ENCODE results near the gene RAB41. TPM values are rescaled to one million over a fixed set of nuclear protein-coding genes. Genes with fewer than 3 reads are reported as not detected.
"Not testable (repeated sequence)": the region's sequence is repeated elsewhere in the genome, so short reads cannot be mapped to it uniquely, and the experiment has no call there.

Gene RAB41
- polyA plus RNA-seq, 1 of the 3 experiments (the other 2 are of a cell fraction), result not detected

DNA sequence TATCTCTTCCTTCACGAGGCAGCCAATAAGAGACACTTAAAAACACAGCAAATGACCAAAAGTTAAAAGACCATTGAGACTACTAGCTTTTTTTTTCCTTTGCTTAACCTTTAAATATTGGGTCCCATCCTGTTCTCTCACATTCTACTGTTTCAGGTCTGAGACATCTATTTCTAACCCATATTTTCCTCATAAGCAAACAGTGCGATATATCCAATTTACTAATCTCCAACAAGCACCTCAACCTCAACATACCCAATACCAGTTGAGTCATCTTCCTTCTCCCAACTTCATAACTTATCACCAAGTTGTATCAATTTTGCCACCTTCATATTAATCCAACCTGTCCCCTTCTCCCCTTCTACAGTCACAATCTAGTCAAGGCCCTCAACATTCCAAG is 40.5 kb upstream of the RAB41 start:
- H3K36me3 ChIP-seq (replicated peaks in 1 of 2; ENCODE audit: control insufficient read depth in 1 of 2, insufficient read depth in 2 of 2, low read length in 1 of 2), result no peaks in the 10 kb centered on the region
- ChIA-PET POLR2A (no interaction called here), CTCF (no interaction called here)
- H3K9me3 ChIP-seq, result no peaks in the 10 kb centered on the region
- no peaks in the 10 kb centered on the region for H4K20me1 ChIP-seq (ENCODE audit: insufficient read depth)
- H3K4me3 ChIP-seq (ENCODE audit: low read depth in 2 of 2, low read length in 1 of 2), result no peak overlapping the region
- no peaks in the 10 kb centered on the region for H3K4me1 ChIP-seq (ENCODE audit: control insufficient read depth in 1 of 2, insufficient read depth in 2 of 2, low read depth in 1 of 2, low read length in 1 of 2)
- no peaks in the 10 kb centered on the region for H3F3A ChIP-seq (replicated peaks; ENCODE audit: insufficient read depth)
- no peak overlapping the region for H2AFZ ChIP-seq (ENCODE audit: low read depth)
- no peak overlapping the region for H3K4me2 ChIP-seq
- no peak for DNase-seq
- H3K27ac ChIP-seq (ENCODE audit: low read depth in 2 of 2, low read length in 1 of 2), result no peak overlapping the region
- TF ChIP-seq, protein P1, sequence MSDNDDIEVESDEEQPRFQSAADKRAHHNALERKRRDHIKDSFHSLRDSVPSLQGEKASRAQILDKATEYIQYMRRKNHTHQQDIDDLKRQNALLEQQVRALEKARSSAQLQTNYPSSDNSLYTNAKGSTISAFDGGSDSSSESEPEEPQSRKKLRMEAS (IDR thresholded peaks at IDR 0.05; ENCODE audit: low read depth), result no peak
- TF ChIP-seq NFIC (IDR thresholded peaks at IDR 0.05; ENCODE audit: borderline replicate concordance) (no peak), SMC3 (IDR thresholded peaks at IDR 0.05; ENCODE audit: low read depth, low read length) (no peak)
- TF ChIP-seq, protein P2, sequence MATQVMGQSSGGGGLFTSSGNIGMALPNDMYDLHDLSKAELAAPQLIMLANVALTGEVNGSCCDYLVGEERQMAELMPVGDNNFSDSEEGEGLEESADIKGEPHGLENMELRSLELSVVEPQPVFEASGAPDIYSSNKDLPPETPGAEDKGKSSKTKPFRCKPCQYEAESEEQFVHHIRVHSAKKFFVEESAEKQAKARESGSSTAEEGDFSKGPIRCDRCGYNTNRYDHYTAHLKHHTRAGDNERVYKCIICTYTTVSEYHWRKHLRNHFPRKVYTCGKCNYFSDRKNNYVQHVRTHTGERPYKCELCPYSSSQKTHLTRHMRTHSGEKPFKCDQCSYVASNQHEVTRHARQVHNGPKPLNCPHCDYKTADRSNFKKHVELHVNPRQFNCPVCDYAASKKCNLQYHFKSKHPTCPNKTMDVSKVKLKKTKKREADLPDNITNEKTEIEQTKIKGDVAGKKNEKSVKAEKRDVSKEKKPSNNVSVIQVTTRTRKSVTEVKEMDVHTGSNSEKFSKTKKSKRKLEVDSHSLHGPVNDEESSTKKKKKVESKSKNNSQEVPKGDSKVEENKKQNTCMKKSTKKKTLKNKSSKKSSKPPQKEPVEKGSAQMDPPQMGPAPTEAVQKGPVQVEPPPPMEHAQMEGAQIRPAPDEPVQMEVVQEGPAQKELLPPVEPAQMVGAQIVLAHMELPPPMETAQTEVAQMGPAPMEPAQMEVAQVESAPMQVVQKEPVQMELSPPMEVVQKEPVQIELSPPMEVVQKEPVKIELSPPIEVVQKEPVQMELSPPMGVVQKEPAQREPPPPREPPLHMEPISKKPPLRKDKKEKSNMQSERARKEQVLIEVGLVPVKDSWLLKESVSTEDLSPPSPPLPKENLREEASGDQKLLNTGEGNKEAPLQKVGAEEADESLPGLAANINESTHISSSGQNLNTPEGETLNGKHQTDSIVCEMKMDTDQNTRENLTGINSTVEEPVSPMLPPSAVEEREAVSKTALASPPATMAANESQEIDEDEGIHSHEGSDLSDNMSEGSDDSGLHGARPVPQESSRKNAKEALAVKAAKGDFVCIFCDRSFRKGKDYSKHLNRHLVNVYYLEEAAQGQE (IDR thresholded peaks at IDR 0.05; ENCODE audit: low read depth, low read length), result no peak
- H3K9me2 ChIP-seq, result no peaks in the 10 kb centered on the region
- WGBS (ENCODE audit: low lambda C conversion rate), result 14% methylated on average over 2 of the region's 2 CpGs
- H3K27me3 ChIP-seq (ENCODE audit: insufficient read depth), result peaks cover 10% of the 10 kb centered on the region; the same call in 1 of the 2 replicates
- no peak overlapping the region for H3K9ac ChIP-seq
- H3K79me2 ChIP-seq (ENCODE audit: insufficient read depth), result no peaks in the 10 kb centered on the region

DNA sequence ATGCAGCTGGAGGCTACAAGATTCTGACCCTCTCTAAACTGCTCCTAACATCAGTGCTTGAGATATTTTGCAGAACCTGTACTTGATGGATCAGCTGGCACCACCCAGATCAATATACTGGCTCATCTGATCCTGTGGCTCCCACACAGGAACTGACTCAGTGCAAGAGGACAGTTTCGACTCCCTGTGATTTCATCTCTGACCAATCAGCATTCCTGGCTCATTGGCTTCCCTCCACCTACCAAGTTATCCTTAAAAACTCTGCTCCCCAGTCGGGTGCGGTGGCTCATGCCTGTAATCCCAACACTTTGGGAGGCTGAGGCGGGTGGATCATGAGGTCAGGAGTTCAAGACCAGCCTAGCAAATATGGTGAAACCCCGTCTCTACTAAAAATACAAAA is 38.4 kb upstream of the RAB41 start:
- H3K79me2 ChIP-seq (ENCODE audit: insufficient read depth); H2AFZ ChIP-seq (ENCODE audit: low read depth); H3K27me3 ChIP-seq (ENCODE audit: insufficient read depth); DNase-seq; H3K9me2 ChIP-seq; H3K4me3 ChIP-seq (ENCODE audit: low read depth in 2 of 2, low read length in 1 of 2); H3K36me3 ChIP-seq (replicated peaks in 1 of 2; ENCODE audit: control insufficient read depth in 1 of 2, insufficient read depth in 2 of 2, low read length in 1 of 2); H3K4me2 ChIP-seq; POLR2A ChIA-PET; H3K9me3 ChIP-seq; H3K27ac ChIP-seq (ENCODE audit: low read depth in 2 of 2, low read length in 1 of 2); H3K9ac ChIP-seq; H4K20me1 ChIP-seq (ENCODE audit: insufficient read depth); H3K4me1 ChIP-seq (ENCODE audit: control insufficient read depth in 1 of 2, insufficient read depth in 2 of 2, low read depth in 1 of 2, low read length in 1 of 2); H3F3A ChIP-seq (replicated peaks; ENCODE audit: insufficient read depth); CTCF ChIA-PET: not testable (repeated sequence)
- 0% methylated on average over 5 of the region's 5 CpGs for WGBS (ENCODE audit: low lambda C conversion rate)

DNA sequence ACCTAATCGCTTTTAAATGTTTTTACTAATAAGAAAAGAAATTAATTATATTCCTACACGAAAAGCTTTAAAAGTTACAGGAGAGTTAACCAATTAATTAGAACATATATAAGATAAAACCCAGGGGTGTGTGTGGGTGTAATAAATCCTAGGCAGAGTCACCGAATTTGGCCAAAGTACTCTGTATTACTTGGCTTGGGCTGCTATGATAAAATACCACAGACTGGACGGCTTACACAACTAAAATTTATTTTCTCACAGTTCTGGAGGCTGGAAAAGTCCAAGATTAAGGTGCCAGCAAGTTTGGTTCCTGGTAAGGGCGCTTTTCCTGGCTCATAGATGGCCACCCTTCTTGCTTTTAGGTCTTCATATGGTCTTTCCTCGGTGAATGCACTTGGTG is 37.1 kb upstream of the RAB41 start:
- no peak overlapping the region for H3K9ac ChIP-seq
- no peaks in the 10 kb centered on the region for H3K4me1 ChIP-seq (ENCODE audit: control insufficient read depth in 1 of 2, insufficient read depth in 2 of 2, low read depth in 1 of 2, low read length in 1 of 2)
- ChIA-PET POLR2A (no interaction called here), CTCF (no interaction called here)
- no peak for DNase-seq
- no peaks in the 10 kb centered on the region for H3K9me2 ChIP-seq
- H3K27ac ChIP-seq (ENCODE audit: low read depth in 2 of 2, low read length in 1 of 2), result no peak overlapping the region
- no peak overlapping the region for H2AFZ ChIP-seq (ENCODE audit: low read depth)
- H4K20me1 ChIP-seq (ENCODE audit: insufficient read depth), result no peaks in the 10 kb centered on the region
- 19% methylated on average over 6 of the region's 6 CpGs for WGBS (ENCODE audit: low lambda C conversion rate)
- H3K36me3 ChIP-seq (replicated peaks in 1 of 2; ENCODE audit: control insufficient read depth in 1 of 2, insufficient read depth in 2 of 2, low read length in 1 of 2), result no peaks in the 10 kb centered on the region
- H3F3A ChIP-seq (replicated peaks; ENCODE audit: insufficient read depth), result no peaks in the 10 kb centered on the region
- H3K4me3 ChIP-seq (ENCODE audit: low read depth in 2 of 2, low read length in 1 of 2), result no peak overlapping the region
- no peak overlapping the region for H3K4me2 ChIP-seq
- no peaks in the 10 kb centered on the region for H3K79me2 ChIP-seq (ENCODE audit: insufficient read depth)
- no peaks in the 10 kb centered on the region for H3K9me3 ChIP-seq
- H3K27me3 ChIP-seq (ENCODE audit: insufficient read depth), result peaks cover 7% of the 10 kb centered on the region; the same call in 1 of the 2 replicates
- TF ChIP-seq, protein P3, sequence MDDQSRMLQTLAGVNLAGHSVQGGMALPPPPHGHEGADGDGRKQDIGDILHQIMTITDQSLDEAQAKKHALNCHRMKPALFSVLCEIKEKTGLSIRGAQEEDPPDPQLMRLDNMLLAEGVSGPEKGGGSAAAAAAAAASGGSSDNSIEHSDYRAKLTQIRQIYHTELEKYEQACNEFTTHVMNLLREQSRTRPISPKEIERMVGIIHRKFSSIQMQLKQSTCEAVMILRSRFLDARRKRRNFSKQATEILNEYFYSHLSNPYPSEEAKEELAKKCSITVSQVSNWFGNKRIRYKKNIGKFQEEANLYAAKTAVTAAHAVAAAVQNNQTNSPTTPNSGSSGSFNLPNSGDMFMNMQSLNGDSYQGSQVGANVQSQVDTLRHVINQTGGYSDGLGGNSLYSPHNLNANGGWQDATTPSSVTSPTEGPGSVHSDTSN (IDR thresholded peaks at IDR 0.05), result no peak
- TF ChIP-seq, protein P4, sequence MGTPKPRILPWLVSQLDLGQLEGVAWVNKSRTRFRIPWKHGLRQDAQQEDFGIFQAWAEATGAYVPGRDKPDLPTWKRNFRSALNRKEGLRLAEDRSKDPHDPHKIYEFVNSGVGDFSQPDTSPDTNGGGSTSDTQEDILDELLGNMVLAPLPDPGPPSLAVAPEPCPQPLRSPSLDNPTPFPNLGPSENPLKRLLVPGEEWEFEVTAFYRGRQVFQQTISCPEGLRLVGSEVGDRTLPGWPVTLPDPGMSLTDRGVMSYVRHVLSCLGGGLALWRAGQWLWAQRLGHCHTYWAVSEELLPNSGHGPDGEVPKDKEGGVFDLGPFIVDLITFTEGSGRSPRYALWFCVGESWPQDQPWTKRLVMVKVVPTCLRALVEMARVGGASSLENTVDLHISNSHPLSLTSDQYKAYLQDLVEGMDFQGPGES (IDR thresholded peaks at IDR 0.05; ENCODE audit: low read depth, low read length), result no peak
- TF ChIP-seq TAF1 (IDR thresholded peaks at IDR 0.05; ENCODE audit: borderline replicate concordance, low read depth, low read length) (no peak), ELF1 (IDR thresholded peaks at IDR 0.05) (no peak), TEAD4 (IDR thresholded peaks at IDR 0.05; ENCODE audit: borderline replicate concordance, insufficient read depth) (no peak), GATA2 (CRISPR knock-in tag; IDR thresholded peaks at IDR 0.05) (no peak), POLR2AphosphoS5 (IDR thresholded peaks at IDR 0.05; ENCODE audit: low read depth, low read length) (no peak)
- TF ChIP-seq, protein P1 (IDR thresholded peaks at IDR 0.05; ENCODE audit: low read depth), result no peak
- TF ChIP-seq, protein P5, sequence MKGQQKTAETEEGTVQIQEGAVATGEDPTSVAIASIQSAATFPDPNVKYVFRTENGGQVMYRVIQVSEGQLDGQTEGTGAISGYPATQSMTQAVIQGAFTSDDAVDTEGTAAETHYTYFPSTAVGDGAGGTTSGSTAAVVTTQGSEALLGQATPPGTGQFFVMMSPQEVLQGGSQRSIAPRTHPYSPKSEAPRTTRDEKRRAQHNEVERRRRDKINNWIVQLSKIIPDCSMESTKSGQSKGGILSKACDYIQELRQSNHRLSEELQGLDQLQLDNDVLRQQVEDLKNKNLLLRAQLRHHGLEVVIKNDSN (IDR thresholded peaks at IDR 0.05; ENCODE audit: borderline replicate concordance, low read depth), result no peak

Data from SK-N-SH (cell line).